ENCODE data around the gene SPEM3. TPM values are rescaled to one million over a fixed set of nuclear protein-coding genes. Genes with fewer than 3 reads are reported as not detected.

The SPEM3 gene
- total RNA-seq, 2 donors from 2014 or later, result not detected

- peaks cover 27% of the 10 kb centered on the region for H3K36me3 Mint-ChIP-seq (ENCODE audit: low read depth)
- Histone ChIP-seq H3K27me3 (ENCODE audit: control insufficient read depth, insufficient read depth, low read length, poor library complexity, severe bottlenecking) (no peaks in the 10 kb centered on the region), H3K9me3 (ENCODE audit: control insufficient read depth, low read length) (no peaks in the 10 kb centered on the region), H3K9ac (ENCODE audit: extremely low read depth, low read length, poor library complexity, severe bottlenecking) (peak overlapping the region; percentile 70), H3K36me3 (ENCODE audit: control insufficient read depth, insufficient read depth, low read length) (peaks cover 26% of the 10 kb centered on the region), H3K27ac (ENCODE audit: low read depth, low read length) (no peak overlapping the region), H3K4me3 (ENCODE audit: low read length) (peak overlapping the region; percentile 91), H3K4me1 (ENCODE audit: control insufficient read depth, insufficient read depth, low read length) (no peaks in the 10 kb centered on the region)
- TF ChIP-seq CTCF (conservative IDR thresholded peaks at IDR 0.05), result no peak
- 2 to 3% methylated on average over 12 to 37 of the region's 38 CpGs for WGBS, 2 experiments (ENCODE audit: insufficient coverage in 1 of 2, insufficient read length in 1 of 2)
- H3K9me3 Mint-ChIP-seq, result no peaks in the 10 kb centered on the region
- peaks cover 16% of the 10 kb centered on the region for H3K27me3 Mint-ChIP-seq (ENCODE audit: insufficient read depth)
- H3K27ac Mint-ChIP-seq, result peak overlapping the region; percentile 86
- peak overlapping the region; percentile 77 for H3K4me3 Mint-ChIP-seq
- peak; percentile 84 for DNase-seq
- peaks cover 20% of the 10 kb centered on the region for H3K4me1 Mint-ChIP-seq
Observed at GRCh38 chr17:7405350-7406234, 23.1 kb upstream of the SPEM3 start.

- no peaks in the 10 kb centered on the region for H3K4me1 ChIP-seq (ENCODE audit: control insufficient read depth, insufficient read depth, low read length)
- no peak for TF ChIP-seq CTCF (conservative IDR thresholded peaks at IDR 0.05)
- H3K36me3 ChIP-seq (ENCODE audit: control insufficient read depth, insufficient read depth, low read length), result peaks cover 29% of the 10 kb centered on the region
- H3K27me3 ChIP-seq (ENCODE audit: control insufficient read depth, insufficient read depth, low read length, poor library complexity, severe bottlenecking), result no peaks in the 10 kb centered on the region
- Mint-ChIP-seq H3K4me3 (peak overlapping the region; percentile 77), H3K9me3 (no peaks in the 10 kb centered on the region), H3K27ac (no peak overlapping the region), H3K27me3 (ENCODE audit: insufficient read depth) (peaks cover 16% of the 10 kb centered on the region), H3K36me3 (ENCODE audit: low read depth) (peaks cover 29% of the 10 kb centered on the region), H3K4me1 (peaks cover 20% of the 10 kb centered on the region)
- 21 to 22% methylated on average over 2 to 9 of the region's 12 CpGs for WGBS, 2 experiments (ENCODE audit: insufficient coverage in 1 of 2, insufficient read length in 1 of 2)
- peak overlapping the region; percentile 91 for H3K4me3 ChIP-seq (ENCODE audit: low read length)
- DNase-seq, result peak; percentile 77
- H3K27ac ChIP-seq (ENCODE audit: low read depth, low read length), result no peak overlapping the region
- H3K9ac ChIP-seq (ENCODE audit: extremely low read depth, low read length, poor library complexity, severe bottlenecking), result peak overlapping the region; percentile 70
- H3K9me3 ChIP-seq (ENCODE audit: control insufficient read depth, low read length), result no peaks in the 10 kb centered on the region
Observed at GRCh38 chr17:7406235-7406825, 22.3 kb upstream of the SPEM3 start.

GRCh38 chr17:7407082-7407481 is 21.6 kb upstream of the SPEM3 start:
- no peaks in the 10 kb centered on the region for H3K27me3 ChIP-seq (ENCODE audit: control insufficient read depth, insufficient read depth, low read length, poor library complexity, severe bottlenecking)
- no peaks in the 10 kb centered on the region for H3K4me1 ChIP-seq (ENCODE audit: control insufficient read depth, insufficient read depth, low read length)
- DNase-seq, result no peak
- no peaks in the 10 kb centered on the region for H3K9me3 Mint-ChIP-seq
- 85 to 86% methylated on average over 2 to 11 of the region's 13 CpGs for WGBS, 2 experiments (ENCODE audit: insufficient coverage in 1 of 2, insufficient read length in 1 of 2)
- peaks cover 16% of the 10 kb centered on the region for H3K4me1 Mint-ChIP-seq
- H3K27ac Mint-ChIP-seq, result no peak overlapping the region
- H3K36me3 Mint-ChIP-seq (ENCODE audit: low read depth), result peaks cover 26% of the 10 kb centered on the region
- no peak overlapping the region for H3K4me3 ChIP-seq (ENCODE audit: low read length)
- H3K36me3 ChIP-seq (ENCODE audit: control insufficient read depth, insufficient read depth, low read length), result peaks cover 24% of the 10 kb centered on the region
- H3K4me3 Mint-ChIP-seq, result no peak overlapping the region
- peaks cover 16% of the 10 kb centered on the region for H3K27me3 Mint-ChIP-seq (ENCODE audit: insufficient read depth)
- no peak for TF ChIP-seq CTCF (conservative IDR thresholded peaks at IDR 0.05)
- no peak overlapping the region for H3K9ac ChIP-seq (ENCODE audit: extremely low read depth, low read length, poor library complexity, severe bottlenecking)
- no peak overlapping the region for H3K27ac ChIP-seq (ENCODE audit: low read depth, low read length)
- no peaks in the 10 kb centered on the region for H3K9me3 ChIP-seq (ENCODE audit: control insufficient read depth, low read length)

Measured in endodermal cell (in vitro differentiated cells).